ENCODE data around the gene ABI3BP. TPM values are rescaled to one million over a fixed set of nuclear protein-coding genes. Genes with fewer than 3 reads are reported as not detected.
A peak's percentile ranks its signal among the peaks of the same experiment; 100 is the strongest.

The ABI3BP gene
- total RNA-seq, 2 donors from 2014 or later, result 46.8 to 185 TPM

DNA sequence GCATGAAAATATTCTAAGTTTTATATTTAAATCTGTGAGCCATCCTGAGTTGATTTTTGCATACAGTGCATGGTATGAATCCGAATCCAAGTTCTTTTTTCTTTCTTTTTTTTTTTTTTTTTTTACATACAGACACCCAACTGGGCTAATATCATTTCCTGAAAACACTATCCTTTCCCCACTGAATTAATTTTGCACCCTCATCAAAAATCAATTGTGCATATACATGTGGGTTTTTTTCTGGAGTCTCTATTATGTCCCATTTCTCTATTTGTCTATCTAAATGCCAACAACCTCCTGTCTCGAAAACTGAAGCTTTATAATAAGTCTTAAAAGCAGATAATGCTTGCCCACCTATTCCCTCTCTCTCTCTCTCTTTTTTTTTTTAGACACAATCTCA lies 5.9 kb upstream of the ABI3BP start:
- Histone ChIP-seq H3K27ac (no peak overlapping the region), H3K36me3 (no peaks in the 10 kb centered on the region), H3K9me3 (no peaks in the 10 kb centered on the region), H3K4me3 (no peak overlapping the region), H3K4me1 (ENCODE audit: control insufficient read depth in 1 of 2, low read depth in 2 of 2) (peaks cover 0 to 13% of the 10 kb centered on the region in 2 donors), H3K27me3 (replicated peaks; ENCODE audit: insufficient read depth) (no peaks in the 10 kb centered on the region)
- ATAC-seq (ENCODE audit: insufficient number of reproducible peaks, low FRiP score, low read depth) (no peak), DNase-seq (ENCODE audit: low spot score) (no peak)
- TF ChIP-seq, protein P1, sequence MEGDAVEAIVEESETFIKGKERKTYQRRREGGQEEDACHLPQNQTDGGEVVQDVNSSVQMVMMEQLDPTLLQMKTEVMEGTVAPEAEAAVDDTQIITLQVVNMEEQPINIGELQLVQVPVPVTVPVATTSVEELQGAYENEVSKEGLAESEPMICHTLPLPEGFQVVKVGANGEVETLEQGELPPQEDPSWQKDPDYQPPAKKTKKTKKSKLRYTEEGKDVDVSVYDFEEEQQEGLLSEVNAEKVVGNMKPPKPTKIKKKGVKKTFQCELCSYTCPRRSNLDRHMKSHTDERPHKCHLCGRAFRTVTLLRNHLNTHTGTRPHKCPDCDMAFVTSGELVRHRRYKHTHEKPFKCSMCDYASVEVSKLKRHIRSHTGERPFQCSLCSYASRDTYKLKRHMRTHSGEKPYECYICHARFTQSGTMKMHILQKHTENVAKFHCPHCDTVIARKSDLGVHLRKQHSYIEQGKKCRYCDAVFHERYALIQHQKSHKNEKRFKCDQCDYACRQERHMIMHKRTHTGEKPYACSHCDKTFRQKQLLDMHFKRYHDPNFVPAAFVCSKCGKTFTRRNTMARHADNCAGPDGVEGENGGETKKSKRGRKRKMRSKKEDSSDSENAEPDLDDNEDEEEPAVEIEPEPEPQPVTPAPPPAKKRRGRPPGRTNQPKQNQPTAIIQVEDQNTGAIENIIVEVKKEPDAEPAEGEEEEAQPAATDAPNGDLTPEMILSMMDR (IDR thresholded peaks at IDR 0.05), result no peak

DNA sequence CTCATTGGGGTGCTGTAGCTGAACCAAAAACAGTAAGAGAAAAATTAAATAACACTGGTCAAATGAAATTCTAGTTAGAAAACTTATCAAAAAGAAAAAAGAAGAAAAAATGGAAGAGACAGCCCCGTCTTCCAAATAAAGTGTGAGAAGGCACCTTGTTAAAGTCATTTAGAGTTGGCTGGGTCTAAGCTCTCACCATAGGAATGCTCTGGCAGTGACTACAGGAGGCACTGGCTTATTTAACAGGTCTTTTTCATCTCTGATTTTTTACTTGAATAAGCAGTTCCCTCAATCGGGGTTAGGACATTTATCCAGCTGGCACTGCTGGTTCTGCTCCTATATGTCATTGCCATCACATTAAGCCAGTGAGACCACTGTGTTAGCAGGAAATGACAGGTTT lies 1.6 kb upstream of the ABI3BP start:
- TF ChIP-seq, protein P1 (IDR thresholded peaks at IDR 0.05), result no peak
- no peaks in the 10 kb centered on the region for H3K27me3 ChIP-seq (replicated peaks; ENCODE audit: insufficient read depth)
- DNase-seq (ENCODE audit: low spot score) (no peak), ATAC-seq (ENCODE audit: insufficient number of reproducible peaks, low FRiP score, low read depth) (no peak)
- no peak overlapping the region for H3K27ac ChIP-seq
- H3K4me1 ChIP-seq (ENCODE audit: control insufficient read depth in 1 of 2, low read depth in 2 of 2), result peaks cover 0 to 23% of the 10 kb centered on the region in 2 donors
- H3K9me3 ChIP-seq, result no peaks in the 10 kb centered on the region
- no peaks in the 10 kb centered on the region for H3K36me3 ChIP-seq
- H3K4me3 ChIP-seq, result no peak overlapping the region

DNA sequence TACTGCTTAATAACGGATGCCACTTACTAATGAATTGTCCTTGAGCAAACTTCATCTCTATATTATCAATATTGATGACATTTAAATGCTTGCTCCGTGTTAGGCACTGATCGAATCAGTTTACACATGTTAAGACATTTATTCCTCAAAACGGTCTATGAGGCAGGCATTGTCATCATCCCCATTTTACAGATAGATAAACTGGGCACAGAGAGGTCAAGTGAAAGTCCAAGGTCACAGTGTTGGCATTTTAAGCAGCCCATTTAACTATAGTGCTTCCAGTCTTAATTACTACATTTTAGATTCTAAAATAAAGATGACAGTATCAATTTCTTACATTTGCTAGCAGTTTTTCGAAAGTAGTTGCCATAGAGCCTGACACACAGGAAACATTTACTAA lies 966 bp upstream of the ABI3BP start:
- ATAC-seq (ENCODE audit: insufficient number of reproducible peaks, low FRiP score, low read depth) (no peak), DNase-seq (ENCODE audit: low spot score) (no peak)
- no peak overlapping the region for H3K4me3 ChIP-seq
- no peaks in the 10 kb centered on the region for H3K27me3 ChIP-seq (replicated peaks; ENCODE audit: insufficient read depth)
- peaks cover 0 to 27% of the 10 kb centered on the region in 2 donors for H3K4me1 ChIP-seq (ENCODE audit: control insufficient read depth in 1 of 2, low read depth in 2 of 2)
- TF ChIP-seq, protein P1 (IDR thresholded peaks at IDR 0.05), result no peak
- H3K27ac ChIP-seq, result peak overlapping the region in 1 of 2 donors; percentile 37
- no peaks in the 10 kb centered on the region for H3K36me3 ChIP-seq
- H3K9me3 ChIP-seq, result no peaks in the 10 kb centered on the region

DNA sequence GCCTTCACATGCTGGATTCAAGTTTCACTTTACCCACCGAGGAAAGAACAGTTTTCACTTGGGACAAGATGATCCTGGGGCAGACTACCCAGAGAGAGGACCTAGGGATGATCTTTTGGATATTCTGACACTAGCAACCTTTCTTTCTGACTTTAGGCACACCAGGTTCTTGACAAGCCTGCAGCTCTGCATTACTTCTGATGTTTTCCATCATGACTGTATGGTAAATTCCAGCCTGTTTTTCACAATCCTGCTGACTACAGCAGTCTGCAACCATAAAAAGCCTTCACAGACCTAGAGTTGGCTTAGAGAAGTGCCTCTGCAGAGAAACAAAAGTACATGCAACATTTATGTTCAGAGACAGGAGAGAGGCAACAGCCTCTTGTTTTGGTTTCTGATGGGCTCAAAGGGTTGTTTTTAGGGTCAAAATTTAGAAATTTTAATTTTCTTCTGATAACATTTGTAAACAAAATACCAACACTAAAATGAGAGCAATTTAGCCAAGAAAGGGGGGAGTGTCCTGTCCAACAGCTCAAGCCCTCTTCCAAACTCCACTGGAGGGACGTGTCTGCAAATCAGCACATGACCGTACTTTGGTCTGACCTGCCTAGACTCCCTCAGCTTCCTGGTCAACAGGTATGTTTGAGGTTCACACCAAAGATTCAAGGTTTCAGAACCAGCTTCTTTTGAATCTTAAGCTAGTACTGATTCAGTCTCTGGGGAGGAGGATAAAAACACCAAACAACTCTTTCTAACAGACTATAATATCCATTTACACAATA lies 799 bp downstream of the ABI3BP start:
- no peaks in the 10 kb centered on the region for H3K27me3 ChIP-seq (replicated peaks; ENCODE audit: insufficient read depth)
- TF ChIP-seq, protein P1 (IDR thresholded peaks at IDR 0.05), result peak; percentile 24

DNA sequence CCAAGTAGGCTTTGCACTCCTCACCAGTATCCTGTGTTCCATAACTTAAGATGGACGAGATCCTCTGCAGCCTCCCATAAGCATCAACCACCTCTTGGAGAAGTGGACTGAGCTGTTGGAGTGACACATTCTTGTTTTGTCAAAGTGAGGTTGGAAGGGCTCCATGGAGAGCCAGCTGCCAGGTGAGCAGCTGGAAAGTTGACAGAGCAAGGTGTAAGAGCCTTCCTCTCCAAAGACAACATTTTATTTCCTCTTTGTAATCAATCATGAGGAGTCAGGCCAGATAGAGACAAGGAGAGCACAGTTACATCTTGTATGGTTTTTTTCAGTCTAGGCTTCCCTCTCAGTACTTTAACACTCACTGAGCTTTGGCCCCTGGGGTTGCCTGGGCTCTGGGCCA lies 5.1 kb downstream of the ABI3BP start:
- Histone ChIP-seq H3K27ac (no peak overlapping the region), H3K27me3 (replicated peaks; ENCODE audit: insufficient read depth) (no peaks in the 10 kb centered on the region), H3K36me3 (no peaks in the 10 kb centered on the region), H3K4me3 (no peak overlapping the region), H3K4me1 (ENCODE audit: control insufficient read depth in 1 of 2, low read depth in 2 of 2) (peaks cover 0 to 25% of the 10 kb centered on the region in 2 donors), H3K9me3 (no peaks in the 10 kb centered on the region)
- ATAC-seq (ENCODE audit: insufficient number of reproducible peaks, low FRiP score, low read depth) (no peak), DNase-seq (ENCODE audit: low spot score) (no peak)
- TF ChIP-seq, protein P1 (IDR thresholded peaks at IDR 0.05), result no peak

More for the DNA sequence above, 799 bp downstream of the ABI3BP start:
- peaks cover 0 to 27% of the 10 kb centered on the region in 2 donors for H3K4me1 ChIP-seq (ENCODE audit: control insufficient read depth in 1 of 2, low read depth in 2 of 2)
- no peaks in the 10 kb centered on the region for H3K9me3 ChIP-seq
- ATAC-seq (ENCODE audit: insufficient number of reproducible peaks, low FRiP score, low read depth), result peak; percentile 49
- H3K36me3 ChIP-seq, result no peaks in the 10 kb centered on the region
- H3K27ac ChIP-seq, result peak overlapping the region; percentile 42 to 50
- no peak for DNase-seq (ENCODE audit: low spot score)
- peak overlapping the region; percentile 78 for H3K4me3 ChIP-seq
